GM19043 (cell line): ENCODE results near the gene DEFB129.
"Not testable (repeated sequence)": the region's sequence is repeated elsewhere in the genome, so short reads cannot be mapped to it uniquely, and the experiment has no call there.

Source experiments
- ATAC-seq: cut with Tn5 transposase; IDR thresholded peaks from one replicate; pipeline ENCODE4 v1.9.1; 2021; ENCODE audit warnings: low read depth; ENCODE audit not compliant: unreplicated experiment

DEFB129 gene

DNA sequence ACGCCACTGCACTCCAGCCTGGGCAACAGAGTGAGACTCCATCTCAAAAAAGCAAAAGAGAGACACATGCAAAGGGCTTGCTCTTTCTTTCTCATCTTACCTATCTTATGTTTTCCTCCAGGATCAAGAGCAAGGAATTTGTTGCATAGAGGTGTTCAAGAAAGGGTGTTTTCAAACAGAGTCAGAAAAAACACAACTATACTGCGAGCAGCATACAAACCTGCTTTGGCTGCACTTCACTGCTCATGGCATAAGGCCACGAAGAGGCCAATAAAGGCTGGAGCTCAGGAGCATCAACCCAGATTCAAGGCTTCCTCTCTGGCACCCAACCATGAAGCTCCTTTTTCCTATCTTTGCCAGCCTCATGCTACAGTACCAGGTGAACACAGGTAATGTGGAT lies at the start of gene DEFB129:
DEFB129 (plus strand) TSS at position 301 of the 400 bp plus-strand sequence; CDS start at position 332, 31 bp downstream.
- ATAC-seq: no peak

- no peak for ATAC-seq
Observed at GRCh38 chr20:184288-184687, 42.8 kb upstream of the DEFB129 start.

- ATAC-seq: no peak
Observed at GRCh38 chr20:187733-188132, 39.3 kb upstream of the DEFB129 start.

DNA sequence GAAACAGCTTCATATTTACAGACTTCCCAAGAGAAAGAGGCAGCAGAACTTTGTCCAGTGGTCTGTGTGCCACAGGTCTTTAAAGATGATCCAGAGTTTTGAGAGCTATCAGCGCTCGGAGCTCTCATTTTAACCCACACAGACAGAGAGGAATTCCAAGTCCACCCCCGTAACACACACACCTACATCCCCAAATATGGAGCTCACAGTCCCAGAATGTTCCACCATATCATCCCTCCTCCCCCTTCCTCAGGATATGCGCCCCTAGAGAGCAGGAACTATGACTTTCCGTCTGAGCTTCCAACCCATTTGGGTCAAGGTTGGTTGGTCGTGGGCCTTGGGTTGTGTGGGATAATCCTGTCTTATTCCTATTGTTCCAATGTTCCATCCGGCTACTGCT lies 37.4 kb upstream of the DEFB129 start, which contains the start of gene DEFB128:
DEFB128 (minus strand) TSS at position 101 of the 400 bp plus-strand sequence; CDS start at position 13, 88 bp downstream.
- ATAC-seq: no peak

GRCh38 chr20:198225-198624 lies 28.8 kb upstream of the DEFB129 start:
- no peak for ATAC-seq

- no peak for ATAC-seq
Observed at GRCh38 chr20:199996-200395, 27.1 kb upstream of the DEFB129 start.

DNA sequence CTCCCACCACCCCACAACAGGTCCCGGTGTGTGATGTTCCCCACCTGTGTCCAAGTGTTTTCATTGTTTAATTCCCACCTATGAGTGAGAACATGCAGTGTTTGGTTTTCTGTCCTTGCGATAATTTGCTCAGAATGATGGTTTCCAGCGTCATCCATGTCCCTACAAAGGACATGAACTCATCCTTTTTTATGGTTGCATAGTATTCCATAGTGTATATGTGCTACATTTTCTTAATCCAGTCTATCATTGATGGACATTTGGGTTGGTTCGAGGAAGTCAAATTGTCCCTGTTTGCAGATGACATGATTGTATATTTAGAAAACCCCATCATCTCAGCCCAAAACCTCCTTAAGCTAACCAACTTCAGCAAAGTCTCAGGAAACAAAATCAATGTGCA lies 23.4 kb upstream of the DEFB129 start:
- not testable (repeated sequence) for ATAC-seq

GRCh38 chr20:208942-209566 lies 18.0 kb upstream of the DEFB129 start:
- ATAC-seq: no peak

GRCh38 chr20:210809-211502 lies 16.1 kb upstream of the DEFB129 start:
- ATAC-seq: no peak

- no peak for ATAC-seq
Observed at GRCh38 chr20:214383-214782, 12.7 kb upstream of the DEFB129 start.

DNA sequence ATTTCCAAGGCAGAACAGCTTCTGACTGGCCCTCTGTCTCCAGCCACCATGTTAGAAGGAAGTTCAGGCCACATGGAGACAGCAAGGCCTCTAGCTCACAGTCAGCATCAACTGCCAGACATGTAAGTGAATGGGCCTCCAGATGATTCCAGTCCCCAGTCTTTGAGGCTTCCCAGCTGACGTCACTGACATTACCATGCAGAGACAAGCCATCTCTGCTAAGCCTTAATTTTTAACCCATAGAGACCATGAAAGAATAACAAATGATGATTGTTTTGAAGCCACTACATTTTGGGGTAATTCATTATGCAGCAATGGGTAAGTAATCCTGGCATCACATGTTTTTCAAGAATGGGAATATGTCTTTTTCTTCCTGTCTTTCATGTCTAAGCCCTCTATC lies 11.3 kb upstream of the DEFB129 start:
- no peak for ATAC-seq

DNA sequence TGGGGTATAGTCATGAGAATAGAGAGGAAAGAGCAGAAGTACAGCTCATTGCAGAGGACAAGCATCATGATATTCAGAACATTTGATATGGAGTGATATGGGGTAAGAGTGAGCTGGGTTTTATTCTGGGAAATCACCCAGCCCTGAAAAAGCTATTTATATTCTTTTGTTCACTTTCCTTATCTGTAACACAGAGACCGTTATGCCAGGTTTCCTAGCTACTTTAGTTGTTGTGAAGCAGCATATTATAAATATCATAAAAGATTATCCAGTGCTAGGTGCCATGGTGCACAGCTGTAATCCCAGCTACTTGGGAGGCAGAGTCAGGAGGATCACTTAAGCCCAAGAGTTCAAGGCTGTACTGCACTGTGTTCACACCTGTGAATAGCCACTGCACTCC lies 9.8 kb upstream of the DEFB129 start:
- ATAC-seq: no peak

DNA sequence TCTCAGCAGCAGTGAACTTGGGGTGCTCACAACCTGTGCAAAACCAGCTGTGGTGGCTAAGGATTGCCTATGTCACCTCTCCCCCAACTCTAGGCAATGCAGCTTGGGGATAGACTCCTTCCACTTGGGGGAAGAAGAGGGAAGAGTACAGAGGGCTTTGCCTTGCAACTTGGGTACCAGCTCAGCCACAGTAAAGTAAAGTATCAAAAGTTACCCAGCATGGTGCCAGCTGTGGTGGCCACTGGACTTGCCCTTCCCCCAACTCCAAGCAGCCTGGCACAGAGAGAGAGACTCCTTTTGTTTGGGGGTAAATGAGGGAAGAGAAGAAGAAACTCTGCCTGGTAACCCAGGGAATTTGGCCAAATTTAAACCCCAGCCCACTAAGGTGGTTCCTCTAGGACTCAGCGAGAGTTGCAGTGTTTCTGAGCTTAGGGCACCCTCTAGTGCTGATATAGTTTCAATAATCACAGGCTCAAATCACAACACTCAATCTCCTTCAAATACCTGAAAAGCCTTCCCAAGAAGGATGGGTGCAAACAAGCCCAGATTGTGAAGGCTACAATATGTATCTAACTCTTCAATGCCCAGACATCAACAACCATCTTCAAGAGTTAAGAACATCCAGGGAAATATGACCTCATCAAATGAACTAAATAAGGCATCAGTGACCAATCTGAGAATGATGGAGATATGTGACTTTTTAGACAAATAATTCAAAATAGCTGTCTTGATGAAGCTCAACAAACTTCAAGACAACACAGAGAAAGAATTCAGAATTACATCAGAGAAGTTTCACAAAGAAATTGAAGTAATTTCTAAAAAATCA lies 7.6 kb upstream of the DEFB129 start:
- no peak for ATAC-seq

DNA sequence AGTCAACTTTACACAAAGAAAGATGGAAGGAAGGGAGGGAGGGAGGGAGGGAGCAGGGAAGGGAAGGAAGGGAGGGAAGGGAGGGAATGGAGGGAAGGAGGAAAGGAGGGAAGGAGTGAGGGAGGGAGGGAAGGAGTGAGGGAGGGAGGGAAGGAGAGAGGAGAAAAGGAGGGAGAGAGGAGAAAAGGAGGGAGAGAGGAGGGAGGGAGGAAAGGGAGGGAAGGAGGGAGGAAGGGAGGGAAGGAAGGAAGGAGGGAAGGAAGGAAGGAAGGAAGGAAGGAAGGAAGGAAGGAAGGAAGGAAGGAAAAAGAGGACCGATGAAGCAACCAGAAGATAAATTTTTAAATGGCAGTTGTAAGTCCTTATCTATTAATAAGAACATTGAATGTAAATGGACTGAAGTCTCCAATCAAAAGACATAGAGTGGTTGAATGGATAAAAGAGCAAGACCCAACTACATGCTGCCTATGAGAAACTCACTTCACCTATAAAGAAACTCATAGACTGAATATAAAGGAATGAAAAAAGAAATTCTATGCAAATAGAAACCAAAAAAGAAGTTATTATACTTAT lies 5.7 kb upstream of the DEFB129 start:
- no peak for ATAC-seq

DNA sequence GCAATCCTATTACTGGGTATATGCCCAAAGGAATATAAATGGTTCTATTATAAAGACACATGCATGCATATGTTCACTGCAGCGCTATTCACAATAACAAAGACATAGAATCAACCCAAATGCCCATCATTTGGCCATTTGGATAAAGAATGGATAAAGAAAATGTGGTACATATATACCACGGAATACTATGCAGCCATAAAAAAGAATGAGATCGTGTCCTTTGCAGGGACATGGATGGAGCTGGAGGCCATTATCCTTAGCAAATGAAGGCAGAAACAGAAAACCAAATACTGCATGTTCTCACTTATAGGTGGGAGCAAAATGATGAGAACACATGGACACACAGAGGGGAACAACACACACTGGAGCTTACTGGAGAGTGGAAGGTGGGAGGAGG lies 1.2 kb upstream of the DEFB129 start:
- not testable (repeated sequence) for ATAC-seq

- ATAC-seq: no peak
Observed at GRCh38 chr20:227439-228105, 514 bp downstream of the DEFB129 start.

DNA sequence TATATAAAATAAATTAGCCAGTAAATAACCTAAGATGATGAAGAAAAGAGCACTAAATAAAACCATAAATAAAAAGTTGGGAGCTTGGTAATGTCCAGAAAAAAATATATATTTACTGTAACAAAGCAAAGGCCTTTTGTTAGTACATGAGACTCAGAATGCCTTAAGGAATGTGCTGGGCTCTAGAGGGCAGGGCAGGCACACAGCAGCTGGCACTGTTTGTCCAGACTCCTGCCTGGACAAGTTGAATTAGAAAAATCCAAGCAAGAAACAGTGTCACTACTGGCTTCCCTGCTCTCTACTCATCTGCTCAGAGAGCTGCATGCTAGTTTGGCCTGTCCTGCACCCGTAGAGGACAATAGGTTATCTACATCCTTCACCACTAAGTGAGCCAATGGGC lies 8.8 kb downstream of the DEFB129 start:
- ATAC-seq: no peak

GRCh38 chr20:237489-237888 lies 10.4 kb downstream of the DEFB129 start:
- ATAC-seq: no peak

DNA sequence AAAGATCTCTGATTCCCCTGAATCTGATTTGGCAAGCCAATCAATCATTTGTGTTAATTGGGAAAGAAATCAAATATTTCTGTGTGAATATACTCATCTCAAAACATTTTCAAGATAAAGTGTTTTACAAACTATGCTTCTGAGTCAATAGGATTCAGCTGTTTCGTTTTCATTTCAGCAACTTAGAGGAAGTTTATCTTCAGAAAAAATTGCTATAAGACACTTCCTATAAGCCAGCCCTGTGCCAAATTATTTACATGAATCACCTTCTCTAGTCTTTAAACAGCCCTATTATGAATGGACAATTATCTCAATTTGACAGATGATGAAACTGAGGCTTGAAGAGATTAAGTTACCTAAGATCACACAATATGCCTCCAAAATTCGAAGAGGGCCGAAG lies 10.9 kb downstream of the DEFB129 start:
- peak; percentile 64 for ATAC-seq

- no peak for ATAC-seq
Observed at GRCh38 chr20:242905-243304, 15.8 kb downstream of the DEFB129 start.
